Activated CD4-positive, alpha-beta T cell treated with anti-CD3 and anti-CD28 coated beads, Interleukin-2, Interleukin-6, amounts not matched to agents 100 ng/mL and 50 ng/mL, durations not matched to agents 16 hours and 8 hours (primary cell): ENCODE measurements around the gene NPTXR.
A peak's percentile ranks its signal among the peaks of the same experiment; 100 is the strongest.

Source experiments
- DNase-seq: peaks from one replicate; pipeline ENCODE4 v3.0.0-alpha.2; 2020

The NPTXR gene

DNA sequence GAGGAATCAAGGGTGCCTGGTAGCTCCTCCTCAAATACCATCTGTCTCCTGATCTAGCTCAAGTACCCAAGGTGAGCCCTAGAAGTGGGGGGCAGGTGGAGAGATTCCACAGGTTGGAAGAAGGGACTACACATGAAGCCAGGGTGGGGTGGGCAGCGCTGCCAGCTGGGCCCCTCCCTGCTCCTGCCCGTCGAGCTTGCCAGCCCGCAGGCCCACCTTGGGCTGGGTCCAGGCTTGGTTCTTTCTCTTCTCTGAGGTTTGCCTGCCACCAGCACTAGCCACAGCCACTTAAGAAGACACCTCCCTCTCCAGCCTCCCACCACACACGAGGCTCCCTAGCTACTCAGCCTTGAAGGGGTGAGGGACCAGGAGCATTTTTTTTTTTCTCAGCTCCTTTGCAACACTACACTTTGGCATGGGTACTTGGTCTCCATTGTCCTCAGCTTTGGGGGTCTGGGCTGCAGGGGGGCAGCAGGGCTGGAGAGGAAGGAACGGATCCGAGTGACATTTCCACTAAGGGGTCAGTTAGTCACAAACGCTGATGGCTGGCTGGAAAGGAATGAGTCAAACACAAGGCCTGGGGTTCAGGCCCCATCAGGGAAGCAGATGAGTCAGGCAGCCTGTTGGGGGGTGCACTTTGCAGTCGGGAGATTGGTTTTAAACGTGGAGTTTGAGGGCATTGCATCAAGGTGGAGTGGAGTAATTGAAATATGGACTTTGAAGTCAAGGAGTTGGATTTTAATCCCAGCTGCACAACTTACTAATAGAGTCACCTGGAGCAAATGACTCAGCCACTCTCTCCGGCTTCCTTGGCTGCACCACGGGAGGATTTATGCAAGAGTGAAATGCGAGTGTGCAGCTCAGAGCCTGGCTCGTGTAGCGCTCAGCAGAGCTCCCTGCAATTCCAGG, 7.4 kb upstream of the NPTXR start:
- no peak for DNase-seq

DNA sequence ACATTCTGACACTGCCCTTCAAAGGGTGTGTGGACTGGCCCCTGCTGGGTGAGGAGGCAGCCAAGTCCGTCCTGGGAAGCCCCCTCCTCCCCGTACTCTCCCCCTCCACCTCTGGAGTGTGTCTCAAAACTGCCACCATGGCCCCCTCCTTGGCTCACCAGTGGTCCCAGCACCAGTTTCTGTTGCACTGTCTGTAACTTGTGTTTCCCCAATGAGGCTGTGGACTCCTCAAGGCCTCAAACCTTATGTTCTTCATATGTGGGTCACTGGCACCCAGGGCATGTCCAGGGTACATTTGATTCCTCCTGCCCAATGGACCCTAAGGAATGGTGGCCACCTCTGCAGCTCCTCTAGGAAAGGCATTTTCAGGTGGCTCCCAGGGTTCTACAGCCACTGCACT, 6.6 kb upstream of the NPTXR start:
- DNase-seq: no peak

DNA sequence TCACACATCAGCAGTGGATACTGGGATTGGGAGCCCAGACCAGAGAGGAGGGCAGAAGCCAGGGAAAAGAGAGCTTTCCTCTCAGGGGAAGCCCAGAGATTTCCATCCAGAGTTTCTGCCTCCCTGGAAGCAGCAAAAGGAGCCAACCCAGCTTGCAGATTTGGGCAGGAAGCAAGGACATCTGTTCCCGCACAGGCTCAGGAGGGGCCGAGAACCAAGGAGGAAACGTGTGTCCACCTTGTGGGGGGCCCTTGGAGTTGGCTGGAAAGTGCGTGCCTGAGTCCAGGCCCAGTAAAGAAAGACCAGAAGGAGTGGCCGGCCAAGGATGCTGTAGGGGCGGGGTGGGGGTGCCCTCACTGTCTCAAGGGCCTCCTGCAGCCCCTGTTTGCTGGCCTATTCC, 6.0 kb upstream of the NPTXR start:
- DNase-seq: no peak

DNA sequence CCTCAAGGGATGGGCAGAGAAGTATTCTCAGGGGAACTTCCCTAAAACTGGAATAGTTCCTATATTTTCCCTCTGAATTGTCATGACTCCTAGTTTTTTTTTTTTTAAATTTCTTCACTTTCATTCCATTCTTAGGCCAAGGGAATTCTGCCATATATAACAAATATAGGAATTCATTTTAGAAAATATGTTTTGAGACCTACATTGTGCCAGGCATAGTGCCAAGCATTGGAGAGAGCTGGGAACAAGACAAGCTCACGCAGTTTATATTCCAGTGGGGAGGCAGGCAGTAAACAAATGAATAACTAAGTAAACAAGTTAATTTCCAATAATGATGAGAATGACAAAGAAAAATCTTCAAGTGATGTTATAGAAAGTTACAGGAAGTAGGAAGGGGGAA, 2.6 kb upstream of the NPTXR start:
- DNase-seq: no peak

DNA sequence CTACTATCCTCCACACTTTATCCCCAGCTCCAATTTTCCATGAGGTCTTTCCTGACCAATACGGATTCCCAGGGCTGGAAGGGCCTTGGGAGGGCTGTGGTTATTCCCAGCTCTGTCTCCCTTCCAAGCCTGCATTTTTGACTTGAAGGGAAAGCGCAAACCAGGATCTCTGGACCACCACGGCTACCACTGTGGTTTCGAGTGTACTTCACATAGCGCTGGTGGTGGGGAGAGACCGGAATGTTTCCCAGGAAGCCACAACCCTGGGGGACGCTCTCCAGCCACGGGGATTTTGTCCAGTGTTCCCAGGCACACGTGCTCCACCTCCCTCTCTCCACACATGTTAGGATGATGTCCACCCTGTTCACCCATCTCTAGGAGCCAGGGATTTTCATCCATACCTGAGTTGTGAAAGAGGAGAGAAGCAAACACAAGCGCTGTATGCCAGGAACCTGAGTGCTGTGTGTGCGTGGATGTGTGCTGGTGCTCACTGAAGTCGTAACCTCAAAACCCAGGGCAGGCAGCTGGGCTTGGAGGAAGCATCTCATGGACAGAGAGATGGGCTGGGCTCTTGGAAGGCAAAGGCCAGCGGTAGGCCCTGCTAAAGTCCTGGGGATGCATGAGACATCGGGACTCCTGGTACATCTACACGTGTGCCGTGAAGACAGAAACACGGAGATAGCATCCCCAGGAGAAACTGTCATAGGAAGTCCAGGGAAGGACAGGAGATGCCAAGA, 1.3 kb upstream of the NPTXR start:
- no peak for DNase-seq

DNA sequence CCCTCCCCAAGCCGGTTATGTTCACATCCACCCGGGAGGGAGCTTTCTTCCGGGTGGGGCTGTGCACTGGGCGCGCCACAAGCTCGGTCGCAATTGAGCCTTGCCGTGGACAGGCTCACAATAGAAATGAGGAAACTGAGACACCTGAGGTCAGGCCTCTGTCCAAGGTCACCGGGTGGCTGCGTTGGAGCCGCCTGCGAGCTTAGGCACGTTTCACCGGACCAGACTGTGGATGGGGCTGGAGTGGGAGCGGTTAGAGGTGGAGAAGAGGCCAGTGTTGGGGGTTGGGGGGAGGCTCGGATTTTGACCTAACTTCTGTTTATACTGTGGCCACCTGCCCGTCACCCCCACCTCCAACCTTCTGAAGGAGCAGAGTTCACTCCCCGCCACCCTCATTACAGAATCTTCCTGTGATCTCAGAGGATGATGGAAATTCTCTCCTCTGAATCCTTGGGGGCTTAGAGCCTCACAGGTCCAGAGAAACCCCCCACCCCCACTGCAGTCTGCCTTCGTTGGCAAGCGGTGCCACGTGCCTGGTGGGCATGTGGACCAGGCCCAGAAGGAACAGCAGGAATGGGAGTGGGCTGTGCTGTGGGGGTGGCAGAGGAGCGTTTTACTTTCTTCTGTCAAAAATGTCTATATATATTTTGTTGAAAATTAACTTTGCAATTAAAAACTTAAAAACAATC, 631 bp upstream of the NPTXR start:
- DNase-seq: no peak

DNA sequence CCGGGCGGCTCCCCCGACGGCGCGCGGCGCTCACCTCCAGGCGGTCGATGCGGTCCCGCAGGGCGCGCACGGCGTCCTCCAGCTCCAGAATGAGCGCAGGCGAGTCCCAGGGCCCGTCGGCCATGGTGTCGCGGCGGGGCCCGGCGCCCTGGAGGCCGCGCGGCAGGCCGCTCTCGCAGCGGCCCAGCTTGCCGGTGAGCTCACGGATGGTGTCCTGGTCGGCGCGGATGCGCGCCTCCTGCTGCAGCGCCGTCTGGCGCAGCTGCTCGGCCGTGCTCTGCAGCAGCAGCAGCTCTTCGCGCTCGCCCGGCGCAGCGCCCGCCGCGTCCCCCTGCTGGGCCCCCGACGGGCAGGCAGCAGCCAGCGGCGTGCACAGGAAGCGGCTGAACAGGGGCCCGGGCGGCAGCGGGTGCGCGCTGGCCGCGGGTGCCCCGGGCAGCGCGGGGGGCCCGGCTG, 599 bp downstream of the NPTXR start:
- peak; percentile 65 for DNase-seq

DNA sequence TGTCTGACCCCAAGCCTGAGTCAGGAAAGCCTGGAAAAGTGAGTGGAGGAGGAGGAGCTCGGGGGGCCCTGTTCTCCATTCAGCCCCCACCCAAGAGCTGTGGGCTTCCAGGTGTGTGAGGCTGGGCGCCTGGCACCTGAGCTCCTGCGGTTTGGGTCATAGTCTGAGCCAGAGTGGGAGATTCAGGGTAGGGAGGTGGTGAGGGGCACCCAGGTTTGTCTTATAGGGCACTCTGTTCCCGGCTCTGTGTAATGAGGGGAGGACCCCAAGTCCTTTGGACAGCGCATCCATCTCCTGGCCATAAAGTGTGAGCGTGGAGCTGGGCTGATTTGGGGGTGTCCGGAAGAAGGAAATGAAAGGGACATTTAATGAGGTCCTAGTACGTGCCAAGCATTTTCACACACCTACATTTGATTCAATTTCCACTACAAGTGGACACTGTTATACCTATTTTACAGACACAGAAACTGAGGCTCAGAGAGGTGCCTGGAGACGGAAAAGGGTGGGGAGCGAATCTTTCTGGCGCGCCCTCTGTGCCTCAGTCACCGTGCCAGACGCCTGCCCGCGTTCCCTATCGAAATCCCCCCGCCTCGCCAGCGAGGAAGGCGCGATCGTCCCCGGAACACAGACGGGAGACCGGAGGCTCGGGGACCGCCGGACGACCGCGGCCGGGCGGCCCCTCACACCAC, 1.2 kb downstream of the NPTXR start:
- DNase-seq: no peak

DNA sequence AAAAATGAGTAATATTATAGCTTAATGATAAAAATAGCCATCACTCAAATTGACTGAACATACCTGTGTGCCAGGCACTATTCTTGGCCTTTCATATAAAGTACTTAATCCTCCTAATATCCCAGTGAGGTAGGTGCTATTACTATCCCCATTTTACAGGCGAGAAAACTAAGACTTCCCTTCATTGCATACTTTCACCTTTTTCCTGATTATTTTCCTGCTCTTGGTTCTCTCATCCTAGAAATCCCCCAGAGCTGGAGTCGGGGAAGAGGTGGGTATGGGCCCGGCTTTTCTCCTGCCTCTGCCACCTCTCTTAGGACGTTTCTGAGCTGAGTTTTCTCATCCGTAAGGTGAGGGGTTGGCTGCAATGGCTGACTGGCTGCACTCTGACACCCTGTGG, 2.2 kb downstream of the NPTXR start:
- DNase-seq: no peak

DNA sequence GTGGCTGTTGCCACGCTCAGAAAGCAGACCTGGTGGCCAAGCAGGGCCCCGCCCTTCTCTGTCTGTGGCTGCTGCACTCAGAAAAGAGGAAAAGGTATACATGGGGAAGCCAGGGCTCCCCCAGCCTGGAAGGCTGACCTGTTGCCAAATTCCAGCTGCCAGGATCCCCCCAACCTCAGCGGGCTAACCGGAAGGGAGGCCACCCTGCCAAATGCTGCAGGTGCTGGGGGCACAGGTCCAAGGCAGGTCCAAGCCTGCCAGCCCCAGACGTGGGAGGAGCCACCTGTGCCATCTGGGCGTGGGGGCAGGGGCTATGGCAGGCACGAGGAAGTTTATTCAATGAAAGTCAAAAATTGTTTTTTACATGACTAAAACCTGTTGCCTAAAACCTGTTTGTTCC, 2.6 kb downstream of the NPTXR start:
- no peak for DNase-seq

DNA sequence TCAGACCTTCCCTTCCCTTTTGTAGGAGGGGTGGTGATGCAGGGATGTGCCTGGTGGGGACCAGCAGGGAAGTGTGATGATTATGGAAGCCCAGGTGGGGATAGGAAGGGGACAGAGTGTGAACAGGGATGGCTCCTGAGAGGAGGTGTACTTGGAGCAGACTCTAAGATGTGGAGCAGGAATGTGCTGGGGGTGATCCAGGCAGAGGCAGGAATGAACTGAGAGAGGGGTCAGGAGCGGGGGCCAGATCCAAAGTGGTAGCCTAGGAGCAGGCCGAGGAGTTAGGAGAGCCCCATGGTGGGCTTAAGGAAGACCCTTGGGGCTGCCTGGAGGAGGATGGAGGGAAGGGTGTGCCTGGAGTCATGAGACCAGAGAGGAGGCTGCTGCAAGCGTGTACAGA, 3.7 kb downstream of the NPTXR start:
- no peak for DNase-seq

DNA sequence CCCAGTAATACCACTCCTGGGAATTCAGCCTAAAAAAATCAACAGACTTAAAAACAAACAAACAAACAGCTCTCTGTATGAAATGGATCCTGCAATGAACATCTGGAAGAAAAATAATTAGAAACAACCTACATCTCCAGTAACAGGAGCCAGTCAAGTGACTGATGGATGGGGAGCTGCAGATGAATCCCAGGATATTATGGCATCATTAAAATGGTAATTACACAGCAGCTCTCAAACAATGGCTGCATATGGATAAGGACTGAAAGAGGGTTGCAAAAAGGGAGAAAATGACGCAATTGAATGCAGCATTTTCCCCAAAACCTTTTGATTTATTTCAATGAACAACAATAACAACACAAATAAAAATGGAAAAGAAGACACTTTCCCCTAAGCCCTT, 4.1 kb downstream of the NPTXR start:
- DNase-seq: no peak

DNA sequence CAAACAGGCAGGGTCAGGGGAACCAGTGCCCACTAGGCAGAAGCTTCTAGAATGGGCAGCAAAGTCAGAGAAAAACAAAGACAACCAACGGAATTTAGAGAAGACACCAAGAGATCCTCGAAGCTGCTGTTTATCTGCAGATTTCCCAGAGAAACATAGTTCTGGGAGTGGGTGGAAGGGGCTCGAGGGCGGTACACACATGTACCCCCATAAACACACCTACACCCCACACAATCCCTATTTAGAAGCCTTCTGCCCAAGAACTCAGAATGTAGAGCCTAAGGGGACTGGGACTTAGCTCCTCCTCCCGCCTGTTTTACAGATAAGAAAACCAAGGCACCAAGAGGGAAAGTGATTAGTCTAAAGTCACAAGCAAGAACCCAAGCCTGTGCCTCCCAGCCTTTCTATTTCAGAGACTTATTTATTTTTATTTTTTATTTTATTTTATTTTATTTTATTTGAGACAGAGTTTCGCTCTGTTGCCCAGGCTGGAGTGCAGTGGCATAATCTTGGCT, 6.4 kb downstream of the NPTXR start:
- no peak for DNase-seq

DNA sequence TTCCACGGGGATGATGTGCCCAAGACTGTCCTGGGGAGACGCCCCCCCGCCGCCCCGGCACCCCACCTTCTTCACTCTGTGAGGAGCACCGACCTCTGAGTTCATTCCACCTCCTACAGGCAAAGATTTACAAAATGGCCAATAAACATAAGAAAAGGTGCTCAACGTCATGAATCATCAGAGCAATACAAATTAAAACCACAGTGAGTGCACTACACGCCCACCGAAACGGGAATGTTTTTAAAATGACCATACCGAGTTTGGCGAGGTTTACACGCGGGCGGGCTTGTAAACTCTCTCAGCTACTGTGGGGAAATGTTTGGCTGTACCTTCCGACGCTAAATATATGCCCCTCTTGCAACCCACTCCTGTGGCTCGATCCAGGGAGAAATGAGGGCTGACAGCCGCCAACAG, 7.9 kb downstream of the NPTXR start:
- no peak for DNase-seq

DNA sequence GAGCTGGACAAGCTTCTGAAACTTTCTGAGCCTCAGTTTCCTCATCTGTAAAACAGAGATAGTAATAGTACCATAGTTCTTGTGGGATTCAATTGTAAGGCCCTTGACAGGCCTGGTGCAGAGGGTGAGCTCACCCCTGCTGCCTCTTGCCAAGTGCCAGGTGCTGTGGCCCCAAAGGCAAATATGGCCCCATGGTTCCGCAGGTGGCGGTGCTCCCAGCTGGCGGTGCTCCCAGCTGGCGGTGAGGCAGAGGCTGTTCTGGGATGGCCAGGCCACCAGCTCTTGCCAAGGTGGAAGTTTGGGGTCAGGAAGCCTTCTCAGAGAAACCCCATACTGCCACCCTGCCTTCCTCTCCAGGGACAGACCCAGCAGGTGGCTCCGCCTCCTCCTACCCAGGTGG, 8.8 kb downstream of the NPTXR start:
- no peak for DNase-seq

DNA sequence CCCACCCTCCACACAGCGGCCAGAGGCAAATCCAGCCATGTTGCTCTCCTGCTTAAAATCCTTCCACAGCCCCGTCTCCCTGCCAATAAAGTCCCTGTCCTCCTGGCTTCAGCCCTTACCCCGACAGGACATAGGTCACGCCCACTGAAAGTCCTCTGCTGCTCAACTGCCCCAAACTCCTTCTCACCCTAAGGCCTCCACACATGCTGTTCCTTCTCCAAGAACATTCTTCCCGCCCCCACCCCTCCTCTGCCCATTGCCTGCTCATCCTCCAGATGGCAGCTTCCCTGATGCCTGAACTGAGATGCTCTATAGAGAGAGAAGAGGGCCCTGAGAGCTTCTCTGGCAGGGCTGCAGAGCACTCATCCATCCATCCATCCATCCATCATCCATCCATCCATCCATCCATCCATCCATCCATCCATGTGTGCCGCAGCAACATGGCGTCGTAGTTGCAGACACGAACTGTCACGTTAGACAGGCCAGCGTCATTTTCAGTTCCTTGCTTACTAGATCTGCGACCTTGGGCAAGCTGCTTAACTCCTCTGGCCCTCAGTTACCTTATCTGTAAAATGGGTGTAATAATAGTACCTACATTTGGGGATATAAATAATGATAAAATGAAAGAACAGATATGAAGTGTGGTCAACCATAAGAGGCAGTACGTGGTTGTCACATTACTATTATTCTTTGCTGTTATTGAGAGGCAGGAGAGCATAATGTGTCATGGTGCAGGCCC, 9.4 kb downstream of the NPTXR start:
- no peak for DNase-seq

DNA sequence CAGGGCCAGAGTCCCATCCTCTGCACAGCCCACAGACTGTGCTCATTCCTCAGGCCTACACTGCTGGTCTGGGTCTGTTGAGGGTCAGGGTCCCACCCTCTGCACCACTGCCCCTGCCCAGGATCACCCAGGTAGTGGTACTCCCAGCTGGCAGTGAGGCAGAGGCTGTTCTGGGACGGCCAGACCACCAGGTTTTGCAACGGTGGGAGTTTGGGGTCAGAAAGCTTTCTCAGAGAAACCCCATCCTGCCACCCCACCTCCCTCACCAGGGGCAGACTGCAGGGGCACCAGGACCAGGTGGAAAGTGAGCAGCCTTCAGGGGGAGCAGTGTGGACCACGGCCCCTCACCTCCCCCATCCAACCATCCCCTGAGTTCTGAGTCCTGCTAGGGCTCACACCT, 10.8 kb downstream of the NPTXR start:
- no peak for DNase-seq

DNA sequence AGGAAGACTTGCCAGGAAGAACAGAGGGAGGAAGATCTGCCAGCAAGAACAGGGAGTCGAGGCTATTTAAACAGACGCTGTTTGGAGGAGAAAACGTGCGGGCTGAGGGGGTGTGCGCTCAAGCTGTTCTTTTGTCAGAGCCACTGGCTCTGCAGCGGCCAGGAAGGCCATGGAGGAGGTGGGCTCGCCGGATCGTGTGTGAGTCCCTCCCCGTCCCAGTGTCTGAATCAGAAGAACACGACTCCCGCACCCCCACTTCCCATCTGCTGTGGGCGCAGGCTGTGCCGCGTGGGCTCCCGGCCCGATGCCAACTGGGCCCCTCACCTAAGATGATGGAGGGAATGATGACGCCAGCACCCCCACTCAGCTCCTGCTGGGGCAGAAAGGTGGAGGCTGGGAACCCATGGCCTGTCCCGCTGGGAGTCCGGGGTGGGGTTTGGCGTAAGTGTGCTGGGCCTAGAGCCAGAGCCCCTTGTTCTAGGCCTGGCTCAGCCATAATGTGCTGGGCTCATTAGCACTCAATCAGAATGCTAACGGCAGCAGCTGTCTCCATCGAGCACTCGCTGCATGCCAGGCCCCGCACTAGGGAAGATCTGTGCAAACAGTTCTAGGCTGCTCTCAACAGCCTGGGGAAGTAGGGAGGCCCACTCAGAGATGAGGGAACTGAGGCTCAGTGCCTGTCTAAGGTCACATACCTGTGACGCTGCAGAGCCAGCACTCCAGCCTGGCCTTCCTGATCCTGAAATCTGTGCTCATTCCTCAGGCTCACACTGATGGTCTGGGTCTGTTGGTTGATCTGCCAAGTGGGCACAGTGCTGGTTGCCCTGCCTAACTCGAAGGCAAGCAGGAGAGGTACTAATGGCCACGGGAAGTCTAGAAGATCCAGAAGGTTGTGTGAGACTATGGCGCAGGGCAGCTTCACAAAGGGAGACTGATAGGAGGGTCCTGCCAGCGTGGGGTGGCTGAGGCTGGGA, 11.5 kb downstream of the NPTXR start:
- no peak for DNase-seq

DNA sequence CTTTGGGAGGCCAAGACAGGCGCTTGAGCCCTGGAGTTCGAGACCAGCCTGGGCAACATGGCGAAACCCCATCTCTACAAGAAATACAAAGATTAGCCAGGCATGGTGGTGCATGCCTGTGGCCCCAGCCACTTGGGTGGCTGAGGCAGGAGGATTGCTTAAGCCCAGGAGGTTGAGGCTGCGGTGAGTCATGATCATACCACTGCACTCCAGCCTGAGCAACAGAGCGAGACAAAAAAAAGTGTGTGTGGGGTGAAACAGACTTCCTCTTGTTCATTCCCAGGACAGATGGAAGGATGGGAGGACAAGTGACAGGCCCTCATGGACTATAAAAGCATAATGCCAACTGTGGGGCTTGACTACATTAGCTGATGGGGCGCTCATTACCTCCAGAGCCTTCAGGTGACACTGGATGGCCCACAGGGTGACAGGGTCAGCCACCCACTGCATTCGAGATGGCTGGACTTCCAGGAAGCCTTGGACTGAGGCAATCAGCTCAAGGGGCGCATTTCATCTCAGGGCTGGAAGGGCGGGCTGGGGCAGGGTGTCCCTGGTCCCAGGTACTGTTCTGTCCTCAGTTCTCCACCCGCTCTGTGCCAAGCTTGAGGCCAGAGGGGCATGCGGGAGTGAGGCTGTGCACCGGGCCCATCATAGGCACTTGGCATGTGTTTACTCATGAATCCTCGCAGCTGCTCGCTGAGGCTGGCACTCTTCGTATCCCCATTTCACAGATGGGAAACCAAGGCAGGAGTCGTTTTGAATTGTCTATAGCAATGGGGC, 12.5 kb downstream of the NPTXR start:
- DNase-seq: no peak

DNA sequence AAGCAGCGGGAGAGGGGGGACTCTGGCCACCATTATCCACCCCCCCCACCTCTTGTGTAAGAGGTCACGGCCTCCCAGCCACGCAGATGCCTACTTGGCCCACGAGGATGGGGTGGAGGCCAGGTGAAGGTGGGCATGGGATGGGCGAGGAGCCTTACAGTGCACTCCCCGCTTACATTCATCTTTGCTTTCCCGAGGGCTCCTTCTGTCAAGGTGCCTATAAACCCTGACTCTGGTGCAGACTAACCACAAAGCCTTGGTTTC, 13.1 kb downstream of the NPTXR start:
- no peak for DNase-seq
